PC-9 (cell line): ENCODE measurements around the gene FKBP1A. TPM values are rescaled to one million over a fixed set of nuclear protein-coding genes. Genes with fewer than 3 reads are reported as not detected.

Experiments used
- BruUV-seq: library from RNA; stranded (reverse); fragments of 400-500 nt; replicated peaks from 2 replicates; lab custom pipeline; 2021; lab: Mats Ljungman, UMichigan
- CTCF ChIA-PET: fragments of 300-600 bp; sonication (Branson Sonifier 250); formaldehyde crosslinking; loops from one replicate; lab custom pipeline; 2022; ENCODE audit warnings: antibody characterized with exemption; lab: Charles Lee
- POLR2A ChIA-PET: fragments of 300-600 bp; sonication (Branson Sonifier 250); formaldehyde crosslinking; loops from one replicate; lab custom pipeline; 2022; ENCODE audit warnings: antibody characterized with exemption; ENCODE audit not compliant: unreplicated experiment; lab: Charles Lee
- DNase-seq, 2 experiments: peaks; one replicate each; pipeline versions ENCODE4 v3.0.0 to v3.0.0-alpha.2; 2015 to 2022; ENCODE audit warnings: mixed read lengths in 1 of 2
- H2AFZ ChIP-seq: fragments of 200-600 bp; sonication (generic); 2 replicates; pipeline ENCODE4 v1.8.1; 2017; ENCODE audit warnings: antibody characterized with exemption
- H3F3A ChIP-seq: fragments of 200-600 bp; sonication (generic); 2 replicates; pipeline ENCODE4 v1.8.1; 2017; ENCODE audit warnings: antibody characterized with exemption, mild to moderate bottlenecking, low read depth; ENCODE audit not compliant: insufficient read depth
- H3K27ac ChIP-seq: fragments of 200-600 bp; sonication (generic); 2 replicates; pipeline ENCODE4 v1.6.1; 2016; ENCODE audit warnings: mixed run types
- H3K27me3 ChIP-seq: fragments of 200-600 bp; sonication (generic); 2 replicates; pipeline ENCODE4 v1.6.1; 2016; ENCODE audit warnings: low read depth, mixed run types; ENCODE audit not compliant: insufficient read depth
- H3K36me3 ChIP-seq: fragments of 200-600 bp; sonication (generic); 2 replicates; pipeline ENCODE4 v1.6.1; 2016; ENCODE audit warnings: low read depth, mixed run types
- H3K4me1 ChIP-seq: fragments of 200-600 bp; sonication (generic); replicated peaks from 2 replicates; pipeline ENCODE4 v1.6.1; 2016; ENCODE audit warnings: mixed run types; ENCODE audit not compliant: insufficient read depth
- H3K4me2 ChIP-seq: fragments of 200-600 bp; sonication (generic); 2 replicates; pipeline ENCODE4 v1.6.1; 2017; ENCODE audit warnings: mixed run types
- H3K4me3 ChIP-seq: fragments of 200-600 bp; sonication (generic); 2 replicates; pipeline ENCODE4 v1.6.1; 2016; ENCODE audit warnings: mixed run types
- H3K79me2 ChIP-seq: fragments of 200-600 bp; sonication (generic); 2 replicates; pipeline ENCODE4 v1.6.1; 2017; ENCODE audit warnings: low read depth, mixed run types
- H3K9me2 ChIP-seq: fragments of 200-600 bp; sonication (generic); 2 replicates; pipeline ENCODE4 v1.8.1; 2017; ENCODE audit warnings: mild to moderate bottlenecking; ENCODE audit not compliant: insufficient read depth
- H3K9me3 ChIP-seq: fragments of 200-600 bp; sonication (generic); 2 replicates; pipeline ENCODE4 v1.8.1; 2016; ENCODE audit warnings: low read depth; ENCODE audit not compliant: insufficient read depth
- H4K20me1 ChIP-seq: fragments of 200-600 bp; sonication (generic); 2 replicates; pipeline ENCODE4 v1.8.1; 2017; ENCODE audit not compliant: insufficient read depth
- CTCF ChIP-seq: fragments of 200-600 bp; sonication (generic); conservative IDR thresholded peaks from 2 replicates; pipeline ENCODE4 v1.6.1; 2017; ENCODE audit warnings: mixed run types, antibody characterized with exemption, mild to moderate bottlenecking, moderate library complexity
- EZH2 ChIP-seq: fragments of 200-600 bp; sonication (generic); IDR thresholded peaks from 2 replicates; pipeline ENCODE4 v1.8.0; 2017; ENCODE audit warnings: antibody characterized with exemption, low read depth
- intact Hi-C: fragments of 100-400 bp; cut with micrococcal nuclease; formaldehyde crosslinking; loops from one replicate; pipeline ENCODE4 v1.10.0; 2022; ENCODE audit not compliant: unreplicated experiment
- total RNA-seq: library from RNA; stranded (reverse); gene quantifications from 2 replicates; pipeline ENCODE4 v1.2.3, GENCODE V29; 2021

Gene FKBP1A
- total RNA-seq, 1 experiment from 2014 or later, result 320 TPM

GRCh38 chr20:1324598-1325172 is 68.2 kb downstream of the FKBP1A start:
- CTCF ChIA-PET, result no interaction called here
- Histone ChIP-seq H2AFZ (no peak overlapping the region), H3K4me1 (peaks cover 41% of the 10 kb centered on the region), H3K9me2 (no peaks in the 10 kb centered on the region), H3K4me3 (peak overlapping the region; percentile 87; the same call in 1 of the 2 replicates), H3K27me3 (no peaks in the 10 kb centered on the region), H3K4me2 (peak overlapping the region; percentile 79), H4K20me1 (peaks cover 5% of the 10 kb centered on the region; the same call in 1 of the 2 replicates), H3F3A (peaks cover 22% of the 10 kb centered on the region; the same call in 1 of the 2 replicates), H3K36me3 (no peaks in the 10 kb centered on the region), H3K27ac (peak overlapping the region; percentile 4; the same call in 1 of the 2 replicates), H3K9me3 (no peaks in the 10 kb centered on the region), H3K79me2 (peaks cover 40% of the 10 kb centered on the region)
- BruUV-seq, result no TSS peak
- intact Hi-C loops, result loop anchor here (2.0 to 10.0 kb wide), 5 partner anchors 53 to 480 kb away; partner anchors contain the start of gene FKBP1A
- POLR2A ChIA-PET, result no interaction called here
- DNase-seq, result no peak
- TF ChIP-seq CTCF, result no peak
- no peak for TF ChIP-seq EZH2

GRCh38 chr20:1323830-1324597 is 68.8 kb downstream of the FKBP1A start:
- Histone ChIP-seq H4K20me1 (no peaks in the 10 kb centered on the region), H3K4me2 (peak overlapping the region; percentile 79; the same call in 1 of the 2 replicates), H3K36me3 (no peaks in the 10 kb centered on the region), H3K9me2 (no peaks in the 10 kb centered on the region), H3K27me3 (no peaks in the 10 kb centered on the region), H2AFZ (no peak overlapping the region), H3K27ac (no peak overlapping the region), H3K4me3 (no peak overlapping the region), H3F3A (peaks cover 16% of the 10 kb centered on the region; the same call in 1 of the 2 replicates), H3K79me2 (peaks cover 35% of the 10 kb centered on the region), H3K4me1 (peaks cover 35% of the 10 kb centered on the region), H3K9me3 (no peaks in the 10 kb centered on the region)
- BruUV-seq, result no TSS peak
- POLR2A ChIA-PET, result interaction anchor here (0.7 kb wide), 1 partner anchor 38 kb away, joined by 5 read pairs; no protein-coding TSS in a partner anchor
- CTCF ChIA-PET, result no interaction called here
- TF ChIP-seq CTCF (no peak), EZH2 (no peak)
- intact Hi-C loops, result loop anchor here (2.0 to 10.0 kb wide), 2 partner anchors 69 to 481 kb away; partner anchors contain the start of gene FKBP1A
- DNase-seq, result no peak

GRCh38 chr20:1323256-1323655 is 69.6 kb downstream of the FKBP1A start:
- POLR2A ChIA-PET, result no interaction called here
- H4K20me1 ChIP-seq, result no peaks in the 10 kb centered on the region
- no peak overlapping the region for H3K4me2 ChIP-seq
- no TSS peak for BruUV-seq
- peaks cover 9% of the 10 kb centered on the region; the same call in 1 of the 2 replicates for H3F3A ChIP-seq
- DNase-seq, result no peak
- no peaks in the 10 kb centered on the region for H3K27me3 ChIP-seq
- CTCF ChIA-PET, result interaction anchor here (0.7 kb wide), 1 partner anchor 314 kb away, joined by 3 read pairs; no protein-coding TSS in a partner anchor
- no peak overlapping the region for H3K4me3 ChIP-seq
- intact Hi-C loops, result loop anchor here (10.0 kb wide), 1 partner anchor 482 kb away; no protein-coding TSS in a partner anchor
- no peaks in the 10 kb centered on the region for H3K9me3 ChIP-seq
- no peaks in the 10 kb centered on the region for H3K9me2 ChIP-seq
- H3K36me3 ChIP-seq, result no peaks in the 10 kb centered on the region
- peaks cover 27% of the 10 kb centered on the region for H3K4me1 ChIP-seq
- no peak overlapping the region for H3K27ac ChIP-seq
- no peak overlapping the region for H2AFZ ChIP-seq
- peaks cover 30% of the 10 kb centered on the region for H3K79me2 ChIP-seq
- TF ChIP-seq EZH2 (no peak), CTCF (no peak)
